Activated CD8-positive, alpha-beta memory T cell treated with anti-CD3 and anti-CD28 coated beads, Interleukin-2, amount 50 U/mL, for 4 hours (primary cell): ENCODE measurements around the gene VPS52.

Source experiments
- DNase-seq: peaks from one replicate; pipeline ENCODE4 v3.0.0-alpha.2; 2020

The VPS52 gene

GRCh38 chr6:33271468-33272274 lies at the start of gene VPS52, which contains the start of gene RPS18:
Gene VPS52, minus strand, starts transcription at chr6:33271876. Its CDS starts 201 bp downstream, at chr6:33271675.
Gene RPS18, plus strand, starts transcription at chr6:33272075. Its CDS starts 45 bp downstream, at chr6:33272120.
- peak; percentile 87 for DNase-seq

- DNase-seq, result no peak
Observed at GRCh38 chr6:33321227-33321626, 49.6 kb upstream of the VPS52 start.

- no peak for DNase-seq
Observed at GRCh38 chr6:33320315-33321181, 48.9 kb upstream of the VPS52 start.

GRCh38 chr6:33319939-33320314 lies 48.3 kb upstream of the VPS52 start:
- no peak for DNase-seq

- DNase-seq, result no peak
Observed at GRCh38 chr6:33318426-33319073, 46.9 kb upstream of the VPS52 start.

- DNase-seq, result peak; percentile 93
Observed at GRCh38 chr6:33317669-33318425, 46.2 kb upstream of the VPS52 start, which contains the start of gene ZBTB22. Gene ZBTB22, minus strand, starts transcription at chr6:33317744. Its CDS starts 828 bp downstream, at chr6:33316916.

GRCh38 chr6:33317419-33317668 lies 45.7 kb upstream of the VPS52 start:
- no peak for DNase-seq

GRCh38 chr6:33316603-33317418 lies 45.1 kb upstream of the VPS52 start:
- DNase-seq, result no peak

GRCh38 chr6:33315793-33316602 lies 44.3 kb upstream of the VPS52 start:
- no peak for DNase-seq

- DNase-seq, result peak; percentile 29
Observed at GRCh38 chr6:33314943-33315792, 43.5 kb upstream of the VPS52 start.

- DNase-seq, result peak; percentile 57
Observed at GRCh38 chr6:33314515-33314942, 42.9 kb upstream of the VPS52 start.

GRCh38 chr6:33313709-33314514 lies 42.2 kb upstream of the VPS52 start, which contains the start of gene TAPBP:
Gene TAPBP, minus strand, starts transcription at chr6:33314078. Its CDS starts 37 bp downstream, at chr6:33314041.
- peak; percentile 83 for DNase-seq

- DNase-seq, result peak; percentile 64
Observed at GRCh38 chr6:33313105-33313708, 41.5 kb upstream of the VPS52 start.

GRCh38 chr6:33312361-33313104 lies 40.9 kb upstream of the VPS52 start:
- peak; percentile 81 for DNase-seq

- DNase-seq, result no peak
Observed at GRCh38 chr6:33306356-33306755, 34.7 kb upstream of the VPS52 start.

GRCh38 chr6:33305052-33305451 lies 33.4 kb upstream of the VPS52 start:
- no peak for DNase-seq

- DNase-seq, result no peak
Observed at GRCh38 chr6:33304216-33304615, 32.5 kb upstream of the VPS52 start.

- no peak for DNase-seq
Observed at GRCh38 chr6:33301877-33302276, 30.2 kb upstream of the VPS52 start.
